Activated gamma-delta T cell treated with anti-CD3 and anti-CD28 coated beads, Interleukin-2, amount 50 U/mL, for 16 hours (primary cell): ENCODE results near the gene NDUFA6.
"Not testable (repeated sequence)": the region's sequence is repeated elsewhere in the genome, so short reads cannot be mapped to it uniquely, and the experiment has no call there.

Experiments used
- DNase-seq: peaks from one replicate; pipeline ENCODE4 v3.0.0-alpha.2; 2020; ENCODE audit warnings: low read depth

NDUFA6 gene

DNA sequence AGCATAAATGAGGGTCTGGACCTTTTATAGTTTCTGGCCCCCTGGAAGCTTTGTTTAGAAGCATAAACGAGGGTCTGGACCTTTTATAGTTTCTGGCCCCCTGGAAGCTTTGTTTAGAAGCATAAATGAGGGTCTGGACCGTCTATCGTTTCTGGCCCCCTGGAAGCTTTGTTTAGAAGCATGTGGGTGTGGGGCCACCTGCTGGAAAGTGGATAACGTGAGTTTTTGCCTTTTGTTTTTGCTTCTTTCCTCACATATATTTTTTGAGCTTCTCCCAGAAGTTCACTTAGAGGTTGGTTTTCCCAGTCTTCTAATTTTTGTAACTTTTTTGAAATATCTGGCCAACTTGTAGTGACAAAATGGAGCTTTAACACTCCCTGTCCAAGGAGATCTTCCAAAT, 22.2 kb upstream of the NDUFA6 start:
- DNase-seq = not testable (repeated sequence)

DNA sequence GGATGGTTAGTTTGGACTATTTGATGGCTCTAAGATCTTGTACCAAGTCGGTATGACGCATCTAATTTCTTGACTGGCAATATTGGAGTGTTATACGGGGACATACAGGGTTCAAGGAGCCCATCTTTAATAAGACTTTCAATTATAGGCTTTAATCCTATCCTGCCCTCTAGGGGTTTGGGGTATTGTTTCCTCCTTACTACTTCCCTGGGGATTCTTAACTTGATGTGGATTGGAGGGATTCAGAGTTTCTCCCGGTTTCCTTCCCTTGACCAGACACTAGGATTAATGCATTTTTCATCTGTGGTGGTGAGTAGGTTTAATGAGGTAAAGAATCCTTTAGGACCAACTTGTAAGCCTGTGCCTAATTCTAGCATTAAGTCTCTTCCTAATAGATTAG, 21.2 kb upstream of the NDUFA6 start:
- no peak for DNase-seq

- no peak for DNase-seq
Measured at GRCh38 chr22:42108848-42109247, 18.3 kb upstream of the NDUFA6 start.

DNA sequence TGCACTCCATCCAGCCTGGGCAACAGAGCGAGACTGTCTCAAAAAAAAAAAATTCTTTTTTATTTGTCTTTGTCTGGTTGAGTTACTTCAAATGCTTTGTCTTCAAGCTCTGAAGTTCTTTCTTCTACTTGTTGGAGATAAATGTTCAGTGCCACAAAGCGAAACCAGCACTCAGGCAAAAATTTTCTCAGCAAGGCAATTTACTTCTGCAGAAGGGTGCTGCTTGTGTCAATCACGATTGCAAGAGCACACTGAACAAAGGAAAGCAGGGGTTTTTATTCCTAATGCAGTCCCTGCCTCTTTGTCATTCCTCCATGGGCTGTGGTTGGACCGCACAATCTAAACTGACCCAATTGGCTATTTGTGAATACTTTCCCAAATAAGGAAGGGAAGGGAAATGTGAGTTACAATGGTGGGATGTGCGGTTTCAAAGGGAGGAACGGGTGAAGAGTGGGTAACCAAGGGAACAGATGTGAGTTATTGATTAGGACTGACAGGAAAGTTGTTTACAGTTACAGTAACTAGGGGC, 13.8 kb upstream of the NDUFA6 start:
- not testable (repeated sequence) for DNase-seq

GRCh38 chr22:42101199-42101598, 10.6 kb upstream of the NDUFA6 start:
- no peak for DNase-seq

GRCh38 chr22:42091455-42091782, 847 bp upstream of the NDUFA6 start:
- DNase-seq = no peak

DNA sequence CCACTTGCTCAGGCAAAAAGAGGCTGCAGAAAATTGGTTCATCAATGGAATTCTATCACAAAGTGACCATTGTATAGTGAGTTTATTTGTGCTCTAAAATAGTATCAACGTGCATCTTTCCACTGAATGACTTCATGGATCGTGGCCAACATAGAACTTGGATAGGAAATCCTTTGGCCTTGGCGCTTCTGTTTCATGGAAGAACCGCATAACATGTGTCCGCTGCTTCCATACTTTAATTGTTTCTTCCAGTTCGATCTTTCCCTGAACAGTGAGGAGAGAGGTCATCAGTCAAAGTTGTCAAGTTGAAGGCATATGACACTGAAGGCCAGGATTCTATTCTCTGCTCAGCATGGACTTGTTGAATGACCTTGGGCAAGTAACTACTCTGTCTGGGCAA, 4.5 kb downstream of the NDUFA6 start:
- no peak for DNase-seq

GRCh38 chr22:42084874-42085273, 5.7 kb downstream of the NDUFA6 start:
- DNase-seq = no peak

GRCh38 chr22:42083119-42083518, 7.5 kb downstream of the NDUFA6 start:
- DNase-seq = no peak

GRCh38 chr22:42080287-42080686, 10.3 kb downstream of the NDUFA6 start:
- no peak for DNase-seq

- peak; percentile 97 for DNase-seq
Measured at GRCh38 chr22:42079319-42080251, 11.0 kb downstream of the NDUFA6 start, which contains the start of gene SMDT1. SMDT1 (plus strand) TSS chr22:42079700; CDS start chr22:42079769, 69 bp downstream.

DNA sequence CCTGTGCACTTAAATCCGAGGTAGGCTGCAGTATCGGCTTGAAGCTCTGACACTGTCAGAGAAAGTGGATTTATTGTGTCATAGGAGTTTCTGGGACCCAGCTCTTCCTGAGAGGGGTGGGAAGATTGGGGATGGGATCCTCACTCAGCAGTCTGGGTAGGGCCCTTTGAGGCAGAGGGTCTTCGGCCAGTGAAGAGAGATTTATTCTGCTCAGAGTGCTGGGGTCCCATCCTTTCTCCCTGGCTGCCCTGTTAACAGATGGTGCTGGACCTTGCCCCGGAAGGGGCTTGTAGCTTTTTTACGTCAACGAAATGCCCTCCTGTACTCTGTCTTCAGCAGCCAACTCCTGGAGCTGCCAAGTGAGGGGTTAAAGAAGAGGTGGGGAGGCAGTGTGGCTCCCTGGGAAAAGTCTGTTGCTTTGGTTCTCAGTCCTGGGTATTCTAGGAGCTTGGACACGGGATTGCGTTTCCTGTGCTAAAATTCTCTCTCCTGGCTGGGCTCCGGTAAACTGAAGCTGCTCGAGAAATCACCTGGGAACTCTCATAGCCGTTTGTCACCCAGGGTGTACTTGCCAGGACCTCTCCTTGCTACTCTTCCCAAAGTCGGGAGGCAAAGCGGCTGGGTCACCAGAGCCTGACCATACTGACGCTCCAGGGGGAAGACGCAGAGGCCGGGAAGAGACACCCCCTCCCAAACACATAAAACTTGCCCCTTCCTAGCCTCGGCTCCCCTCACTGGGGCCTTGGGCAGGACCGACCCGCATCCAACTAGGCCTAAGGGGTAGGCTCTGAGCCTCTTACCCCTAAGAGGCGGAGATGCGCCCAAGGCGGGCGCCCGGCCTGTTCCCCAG, 11.9 kb downstream of the NDUFA6 start:
- DNase-seq = no peak

GRCh38 chr22:42077486-42078125, 13.0 kb downstream of the NDUFA6 start:
- DNase-seq = no peak

- no peak for DNase-seq
Measured at GRCh38 chr22:42076764-42077485, 13.6 kb downstream of the NDUFA6 start.

DNA sequence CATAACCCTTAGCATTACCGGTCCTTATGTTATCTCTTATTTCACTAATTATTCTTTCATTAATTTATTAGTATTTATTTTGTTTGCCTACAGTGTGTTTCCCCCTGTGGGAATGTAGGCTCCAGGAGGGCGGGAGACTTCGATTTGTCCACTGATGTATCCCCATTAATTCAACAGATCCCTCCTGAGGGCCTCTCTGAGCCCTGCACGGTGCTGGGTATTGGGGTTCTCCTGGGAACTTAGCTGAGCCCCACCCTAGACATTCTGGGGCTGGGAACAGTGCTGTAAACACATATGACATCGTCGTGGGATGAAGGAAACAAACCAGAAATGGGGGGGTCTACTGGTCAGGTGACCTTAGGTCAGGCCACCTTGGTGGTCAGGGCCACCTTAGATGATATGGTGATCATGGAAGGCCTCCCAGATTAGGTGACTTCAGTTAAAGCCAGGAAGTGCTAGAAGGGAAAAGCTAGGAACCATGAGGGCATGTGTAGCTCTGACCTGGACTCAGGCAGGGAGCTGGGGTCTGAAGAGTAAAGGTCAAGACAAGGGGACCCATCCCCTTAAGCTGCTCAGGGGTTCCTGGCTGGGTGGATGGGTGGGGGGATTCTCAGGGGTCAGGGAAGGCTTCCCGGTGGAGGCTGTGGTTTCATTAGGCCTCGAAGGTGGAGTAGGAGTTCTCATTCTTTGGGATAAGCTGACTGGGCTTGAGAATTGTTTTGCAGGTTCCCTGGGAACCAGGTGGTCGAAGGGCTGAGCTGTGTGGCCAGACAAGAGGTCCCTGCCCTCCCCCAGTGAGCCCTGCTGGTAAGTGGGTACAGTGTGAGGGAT, 15.5 kb downstream of the NDUFA6 start:
- no peak for DNase-seq

DNA sequence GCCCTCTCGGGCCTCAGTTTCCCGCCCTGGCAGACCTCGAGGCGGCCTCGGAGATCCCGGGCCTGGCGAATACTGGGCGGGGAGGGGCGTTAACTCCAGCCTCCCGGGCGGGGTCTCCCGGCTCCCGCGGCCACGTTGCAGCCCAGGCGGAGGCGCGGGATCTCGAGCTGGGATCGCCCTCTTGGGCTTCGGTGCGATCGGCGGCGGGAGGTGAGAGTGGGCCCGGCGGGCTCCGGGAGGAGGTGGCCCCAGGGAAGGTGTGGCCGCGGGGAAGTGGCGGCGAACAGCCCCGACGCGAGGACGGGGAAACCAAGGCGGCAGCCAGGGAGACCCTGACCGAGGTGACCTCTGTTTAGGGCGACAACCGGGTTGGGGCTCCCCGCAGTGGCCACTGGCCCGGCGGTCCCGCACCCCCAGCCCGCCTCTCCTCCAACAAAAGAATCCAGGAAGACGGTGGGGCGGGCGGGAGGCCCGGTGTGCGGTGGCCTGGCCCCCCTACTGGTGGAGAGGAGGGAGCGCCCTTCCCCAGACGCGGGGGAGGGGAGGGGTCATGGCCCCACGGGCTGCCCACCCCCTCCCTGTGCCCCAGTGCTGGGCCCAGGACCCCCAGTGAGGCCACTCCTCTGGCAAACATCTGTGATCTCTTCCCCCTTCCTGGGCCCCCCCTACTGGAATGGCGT, 16.3 kb downstream of the NDUFA6 start, which contains the start of gene PHETA2:
TSS of gene PHETA2 (plus strand) at position 117 of the 680 bp plus-strand sequence. CDS start 3,046 bp downstream, outside the sequence.
- no peak for DNase-seq

DNA sequence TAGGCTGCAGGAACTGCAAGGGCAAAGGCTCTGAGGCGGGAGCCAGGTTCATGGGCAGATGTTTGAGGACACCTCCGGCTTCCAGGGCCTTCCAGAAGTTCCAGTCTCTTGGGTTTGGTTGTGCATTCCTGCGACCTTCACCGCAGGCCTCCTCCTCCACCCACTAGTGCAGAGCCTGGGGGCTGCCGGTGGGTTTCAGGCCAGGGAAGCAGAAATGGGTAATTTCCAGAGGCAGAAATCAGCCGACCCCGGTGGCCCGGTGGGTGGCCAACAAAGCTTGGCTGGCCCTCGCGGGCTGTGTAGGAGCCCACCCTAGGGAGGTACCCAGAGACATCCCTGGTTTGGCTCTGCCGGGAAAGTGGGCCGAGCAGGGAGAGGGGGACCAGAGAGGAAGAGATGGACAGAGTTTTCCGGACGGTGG, 16.9 kb downstream of the NDUFA6 start:
- no peak for DNase-seq

DNA sequence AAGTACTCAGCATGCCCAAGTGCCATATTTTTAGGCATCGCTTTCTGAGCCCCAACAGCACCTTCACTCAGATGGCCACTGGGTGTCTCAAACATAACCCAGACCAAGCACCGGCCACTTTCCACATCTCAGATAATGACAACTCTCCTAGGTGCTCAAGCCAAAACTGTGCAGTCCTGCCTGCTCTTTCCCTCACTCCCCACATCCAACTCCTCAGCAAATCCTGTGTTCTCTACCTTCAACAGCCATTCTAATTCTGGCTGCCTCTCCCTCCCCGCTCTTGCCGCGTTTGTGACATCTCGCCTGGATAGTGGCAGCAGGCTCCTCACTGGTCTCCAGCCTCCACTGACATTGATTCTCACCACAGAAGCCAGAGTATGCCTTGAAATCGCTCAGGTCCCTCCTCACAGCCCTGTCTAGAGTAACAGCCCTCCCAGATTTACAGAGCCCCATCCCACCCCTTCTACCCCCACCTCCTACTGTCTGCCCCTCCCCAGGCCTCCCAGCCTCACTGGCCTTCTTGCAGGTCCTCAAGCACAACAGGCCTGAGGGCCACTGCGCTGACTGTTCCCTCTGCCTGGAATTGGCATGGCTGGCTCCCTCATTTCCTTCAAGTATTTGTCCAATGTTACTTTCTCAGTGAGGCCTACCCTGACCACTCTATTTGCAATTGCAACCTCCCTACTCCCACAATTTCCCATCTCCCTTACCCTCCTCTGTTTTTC, 17.8 kb downstream of the NDUFA6 start:
- DNase-seq = no peak

DNA sequence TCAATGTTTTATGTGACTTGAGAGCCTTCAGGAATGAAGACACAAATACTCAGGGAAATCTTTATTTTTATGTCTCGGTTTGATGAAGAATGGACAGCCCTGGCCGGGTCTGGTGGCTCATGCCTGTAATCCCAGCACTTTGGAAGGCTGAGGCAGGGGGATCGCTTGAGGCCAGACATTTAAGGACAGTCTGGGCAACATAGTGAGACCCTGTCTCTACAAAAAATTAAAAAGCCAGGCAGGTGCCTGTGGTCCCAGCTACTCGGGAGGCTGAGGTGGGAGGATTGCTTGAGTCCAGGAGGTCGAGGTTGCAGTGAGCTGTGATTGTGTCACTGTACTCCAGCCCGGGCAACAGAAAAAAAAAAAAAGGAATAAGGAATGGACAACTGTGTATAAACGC, 19.1 kb downstream of the NDUFA6 start:
- not testable (repeated sequence) for DNase-seq
